Brain pericyte (primary cell): Measurements from ENCODE around the gene SCART1.
"Not testable (repeated sequence)": the region's sequence is repeated elsewhere in the genome, so short reads cannot be mapped to it uniquely, and the experiment has no call there.

Experiments used
- DNase-seq: peaks from one replicate; pipeline ENCODE4 v3.0.0-alpha.2; 2012; ENCODE audit warnings: low read depth, low spot score

SCART1 gene

GRCh38 chr10:133432789-133433188 lies 21.0 kb upstream of the SCART1 start:
- DNase-seq, result not testable (repeated sequence)

GRCh38 chr10:133438711-133439273 lies 15.0 kb upstream of the SCART1 start:
- no peak for DNase-seq

- DNase-seq, result no peak
These were observed 14.0 kb upstream of the SCART1 start for GRCh38 chr10:133439517-133440461.

- no peak for DNase-seq
These were observed 13.0 kb upstream of the SCART1 start for GRCh38 chr10:133440633-133441285.

GRCh38 chr10:133441356-133441755 lies 12.4 kb upstream of the SCART1 start:
- DNase-seq, result not testable (repeated sequence)

GRCh38 chr10:133441780-133442179 lies 12.0 kb upstream of the SCART1 start:
- DNase-seq, result no peak

GRCh38 chr10:133442191-133442966 lies 11.4 kb upstream of the SCART1 start:
- no peak for DNase-seq

- no peak for DNase-seq
These were observed 10.5 kb upstream of the SCART1 start for GRCh38 chr10:133442967-133443924.

GRCh38 chr10:133444342-133445267 lies 9.1 kb upstream of the SCART1 start:
- no peak for DNase-seq

- DNase-seq, result no peak
These were observed 8.4 kb upstream of the SCART1 start for GRCh38 chr10:133445268-133445732.

GRCh38 chr10:133445751-133446708 lies 7.7 kb upstream of the SCART1 start:
- DNase-seq, result no peak

- no peak for DNase-seq
These were observed 6.8 kb upstream of the SCART1 start for GRCh38 chr10:133446979-133447378.

- no peak for DNase-seq
These were observed 5.6 kb upstream of the SCART1 start for GRCh38 chr10:133448120-133448519.

- DNase-seq, result no peak
These were observed 2.4 kb upstream of the SCART1 start for GRCh38 chr10:133451346-133451745.

GRCh38 chr10:133452453-133452852 lies 1.3 kb upstream of the SCART1 start:
- DNase-seq, result no peak

- DNase-seq, result no peak
These were observed 604 bp downstream of the SCART1 start for GRCh38 chr10:133454204-133454893.

- DNase-seq, result no peak
These were observed 1.5 kb downstream of the SCART1 start for GRCh38 chr10:133455196-133455595.

- no peak for DNase-seq
These were observed 1.9 kb downstream of the SCART1 start for GRCh38 chr10:133455611-133456031.
